CD4-positive, alpha-beta T cell (primary cell): ENCODE measurements around the gene LCE2D. TPM values are rescaled to one million over a fixed set of nuclear protein-coding genes. Genes with fewer than 3 reads are reported as not detected.
"Not testable (repeated sequence)": the region's sequence is repeated elsewhere in the genome, so short reads cannot be mapped to it uniquely, and the experiment has no call there.

ENCODE experiments used
- ATAC-seq: fragments of 200-7000 bp; cut with Tn5 transposase; one replicate; pipeline ENCODE4 v1.10.0; 2022; ENCODE audit warnings: mild to moderate bottlenecking; ENCODE audit not compliant: poor library complexity
- CTCF ChIA-PET: fragments of 350-600 bp; sonication (Branson Sonifier 250); formaldehyde crosslinking; loops from one replicate; lab custom pipeline; 2021; ENCODE audit warnings: antibody characterized with exemption, inconsistent platforms; lab: Charles Lee
- POLR2A ChIA-PET: fragments of 350-600 bp; sonication (Branson Sonifier 250); formaldehyde crosslinking; loops from one replicate; lab custom pipeline; 2021; ENCODE audit warnings: antibody characterized with exemption, inconsistent platforms; lab: Charles Lee
- DNase-seq, 14 experiments: peaks; one replicate each; pipeline ENCODE4 v3.0.0-alpha.2; 2013 to 2020; ENCODE audit warnings: mixed read lengths in 2 of 14
- H3K27ac ChIP-seq, 2 donors: one replicate each; pipeline versions ENCODE4 v1.5.1 to v1.7.0; 2013; ENCODE audit warnings: low read length in 2 of 2, low read depth in 1 of 2, mild to moderate bottlenecking in 1 of 2
- H3K27me3 ChIP-seq, 2 experiments: 1 replicate in 1 of 2; 2 replicates in 1 of 2; pipeline versions ENCODE4 v1.6.1 to v1.7.0; 2013; ENCODE audit warnings: low read length in 2 of 2, control low read depth in 1 of 2, mild to moderate bottlenecking in 1 of 2, moderate library complexity in 1 of 2; ENCODE audit not compliant: insufficient read depth in 2 of 2, control insufficient read depth in 1 of 2
- H3K36me3 ChIP-seq: one replicate; pipeline ENCODE4 v1.6.1; 2013; ENCODE audit warnings: low read length, control low read depth; ENCODE audit not compliant: insufficient read depth
- H3K4me1 ChIP-seq: one replicate; pipeline ENCODE4 v1.6.1; 2013; ENCODE audit warnings: low read length, control low read depth; ENCODE audit not compliant: insufficient read depth
- H3K4me3 ChIP-seq: one replicate; pipeline ENCODE4 v1.5.1; 2013; ENCODE audit warnings: mild to moderate bottlenecking, low read length, moderate library complexity
- H3K9me3 ChIP-seq, 2 experiments: 1 replicate in 1 of 2; 2 replicates in 1 of 2; pipeline versions ENCODE4 v1.6.1 to v1.7.0; 2013; ENCODE audit warnings: low read length in 2 of 2, mild to moderate bottlenecking in 2 of 2, control low read depth in 1 of 2, moderate library complexity in 1 of 2; ENCODE audit not compliant: control insufficient read depth in 1 of 2, insufficient read depth in 1 of 2
- H3K27ac Mint-ChIP-seq: one replicate; pipeline ENCODE4 v1.8.0; 2020; ENCODE audit warnings: mixed read lengths
- H3K27me3 Mint-ChIP-seq: one replicate; pipeline ENCODE4 v1.8.0; 2021; ENCODE audit warnings: mixed read lengths
- H3K36me3 Mint-ChIP-seq: one replicate; pipeline ENCODE4 v1.8.0; 2021; ENCODE audit warnings: low read depth, mixed read lengths
- H3K4me1 Mint-ChIP-seq: one replicate; pipeline ENCODE4 v1.8.0; 2021; ENCODE audit warnings: low read depth, mixed read lengths
- H3K4me3 Mint-ChIP-seq: one replicate; pipeline ENCODE4 v1.8.0; 2020; ENCODE audit warnings: mild to moderate bottlenecking, mixed read lengths
- H3K9me3 Mint-ChIP-seq: one replicate; pipeline ENCODE4 v1.8.0; 2020; ENCODE audit warnings: mixed read lengths
- CTCF ChIP-seq: fragments of 200-600 bp; IDR thresholded peaks from one replicate; pipeline ENCODE4 v1.8.0; 2022; ENCODE audit warnings: antibody characterized with exemption, mild to moderate bottlenecking
- intact Hi-C, 2 experiments: fragments of 100-400 bp; cut with DNase I in 1 of 2; cut with micrococcal nuclease in 1 of 2; formaldehyde crosslinking; loops; one replicate each; pipeline versions ENCODE4 v1.15.1 to v1.9.0; 2023 to 2025; cut with DNase I, micrococcal nuclease
- total RNA-seq, 174 experiments: library from RNA in 2 of 174; stranded (reverse) in 2 of 174; gene quantifications; one replicate each; pipeline ENCODE4 v1.2.3 and lab custom pipeline; 2021 to 2026

LCE2D gene
- total RNA-seq, 2 experiments from 2014 or later = not detected

- no peaks in the 10 kb centered on the region for H3K4me1 ChIP-seq
- CTCF ChIA-PET = no interaction called here
- no peak overlapping the region for H3K27ac Mint-ChIP-seq
- H3K27me3 ChIP-seq = peaks cover 6 to 12% of the 10 kb centered on the region in 2 experiments
- no peaks in the 10 kb centered on the region for H3K36me3 Mint-ChIP-seq
- H3K9me3 ChIP-seq = no peaks in the 10 kb centered on the region
- intact Hi-C loops = no loop called here
- H3K36me3 ChIP-seq = no peaks in the 10 kb centered on the region
- H3K27me3 Mint-ChIP-seq = peaks cover 38% of the 10 kb centered on the region
- DNase-seq (no peak), ATAC-seq (no peak)
- H3K4me3 Mint-ChIP-seq = no peak overlapping the region
- no peak overlapping the region for H3K4me3 ChIP-seq
- H3K27ac ChIP-seq = no peak overlapping the region
- TF ChIP-seq CTCF = no peak
- POLR2A ChIA-PET = no interaction called here
- H3K9me3 Mint-ChIP-seq = no peaks in the 10 kb centered on the region
- H3K4me1 Mint-ChIP-seq = no peaks in the 10 kb centered on the region
Observed at GRCh38 chr1:152667648-152668047, 4.5 kb downstream of the LCE2D start.

GRCh38 chr1:152673016-152673415, 9.8 kb downstream of the LCE2D start:
- Mint-ChIP-seq H3K4me1 (no peaks in the 10 kb centered on the region), H3K4me3 (no peak overlapping the region), H3K27ac (no peak overlapping the region), H3K27me3 (peaks cover 32% of the 10 kb centered on the region), H3K9me3 (no peaks in the 10 kb centered on the region), H3K36me3 (no peaks in the 10 kb centered on the region)
- Histone ChIP-seq H3K27me3 (peaks cover 0 to 6% of the 10 kb centered on the region in 2 experiments), H3K27ac (no peak overlapping the region), H3K4me3 (no peak overlapping the region), H3K4me1 (no peaks in the 10 kb centered on the region), H3K9me3 (no peaks in the 10 kb centered on the region), H3K36me3 (no peaks in the 10 kb centered on the region)
- no peak for TF ChIP-seq CTCF
- DNase-seq (no peak), ATAC-seq (no peak)
- POLR2A ChIA-PET = no interaction called here
- CTCF ChIA-PET = no interaction called here
- intact Hi-C loops = no loop called here

GRCh38 chr1:152674983-152675382, 11.8 kb downstream of the LCE2D start, which contains the start of gene LCE2C:
LCE2C (plus strand) TSS chr1:152675279; CDS start chr1:152676016, 737 bp downstream.
- H3K4me1 Mint-ChIP-seq, POLR2A ChIA-PET, H3K4me3 Mint-ChIP-seq, DNase-seq, H3K9me3 Mint-ChIP-seq, H3K27ac ChIP-seq, ATAC-seq, H3K27ac Mint-ChIP-seq, H3K36me3 Mint-ChIP-seq, intact Hi-C loops, H3K4me3 ChIP-seq, H3K9me3 ChIP-seq, CTCF ChIA-PET, H3K36me3 ChIP-seq, H3K4me1 ChIP-seq: not testable (repeated sequence)
- peaks cover 42% of the 10 kb centered on the region for H3K27me3 Mint-ChIP-seq
- peaks cover 6 to 14% of the 10 kb centered on the region in 2 experiments for H3K27me3 ChIP-seq

- no peak for DNase-seq
- Histone ChIP-seq H3K27ac (no peak overlapping the region), H3K27me3 (peaks cover 6 to 21% of the 10 kb centered on the region in 2 experiments), H3K9me3 (no peaks in the 10 kb centered on the region), H3K4me1 (no peaks in the 10 kb centered on the region), H3K36me3 (no peaks in the 10 kb centered on the region), H3K4me3 (no peak overlapping the region)
- Mint-ChIP-seq H3K4me3 (no peak overlapping the region), H3K9me3 (no peaks in the 10 kb centered on the region), H3K27ac (no peak overlapping the region), H3K27me3 (peaks cover 55% of the 10 kb centered on the region), H3K36me3 (no peaks in the 10 kb centered on the region), H3K4me1 (no peaks in the 10 kb centered on the region)
- intact Hi-C loops = no loop called here
- ATAC-seq = no peak
- ChIA-PET POLR2A (no interaction called here), CTCF (no interaction called here)
- TF ChIP-seq CTCF = no peak
Observed at GRCh38 chr1:152679459-152679858, 16.3 kb downstream of the LCE2D start.
